Stomach (tissue), 4 donors: Measurements from ENCODE around the gene AP5S1.

ENCODE experiments used
- CTCF ChIP-seq, 7 experiments: fragments of 450-650 bp in 4 of 7; fragments of 200-600 bp in 3 of 7; sonication (generic) in 3 of 7; IDR thresholded peaks; one replicate each; pipeline ENCODE4 v1.5.1; 2016 to 2019; ENCODE audit warnings: antibody characterized with exemption in 7 of 7, control low read depth in 2 of 7, mild to moderate bottlenecking in 1 of 7
- EP300 ChIP-seq: sonication (generic); formaldehyde crosslinking; IDR thresholded peaks from one replicate; pipeline ENCODE4 v1.6.1; 2017; ENCODE audit warnings: antibody characterized with exemption
- POLR2A ChIP-seq, 4 donors: fragments of 450-650 bp; IDR thresholded peaks; one replicate each; pipeline ENCODE4 v1.6.1; 2016; ENCODE audit warnings: antibody characterized with exemption in 4 of 4, control low read depth in 2 of 4, mild to moderate bottlenecking in 1 of 4, moderate library complexity in 1 of 4

GRCh38 chr20:3812259-3812681 lies 8.1 kb upstream of the AP5S1 start:
- TF ChIP-seq EP300 (no peak), POLR2A (IDR thresholded peaks at IDR 0.05) (no peak), CTCF (IDR thresholded peaks at IDR 0.05) (no peak)
